CD1c-positive myeloid dendritic cell (primary cell): ENCODE measurements around the gene ZSCAN30.

ENCODE experiments used
- DNase-seq: peaks from one replicate; pipeline ENCODE4 v3.0.0-alpha.2; 2016; ENCODE audit errors: extremely low spot score

The ZSCAN30 gene

GRCh38 chr18:35282353-35282752 is 7.7 kb downstream of the ZSCAN30 start:
- DNase-seq, result no peak

- no peak for DNase-seq
Observed at GRCh38 chr18:35278969-35279368, 11.1 kb downstream of the ZSCAN30 start.

- DNase-seq, result no peak
Observed at GRCh38 chr18:35278085-35278484, 11.9 kb downstream of the ZSCAN30 start.

GRCh38 chr18:35277633-35278032 is 12.4 kb downstream of the ZSCAN30 start:
- no peak for DNase-seq

- DNase-seq, result no peak
Observed at GRCh38 chr18:35276267-35276666, 13.8 kb downstream of the ZSCAN30 start.

GRCh38 chr18:35271656-35272055 is 18.4 kb downstream of the ZSCAN30 start:
- DNase-seq, result no peak

- no peak for DNase-seq
Observed at GRCh38 chr18:35268821-35269220, 21.2 kb downstream of the ZSCAN30 start.

GRCh38 chr18:35267809-35268208 is 22.2 kb downstream of the ZSCAN30 start:
- no peak for DNase-seq

GRCh38 chr18:35267161-35267651 is 22.8 kb downstream of the ZSCAN30 start:
- DNase-seq, result peak; percentile 70

GRCh38 chr18:35264409-35264808 is 25.6 kb downstream of the ZSCAN30 start:
- no peak for DNase-seq

- no peak for DNase-seq
Observed at GRCh38 chr18:35256947-35257346, 33.1 kb downstream of the ZSCAN30 start.

- DNase-seq, result no peak
Observed at GRCh38 chr18:35253655-35254287, 36.3 kb downstream of the ZSCAN30 start.

- DNase-seq, result no peak
Observed at GRCh38 chr18:35252466-35252865, 37.6 kb downstream of the ZSCAN30 start.

GRCh38 chr18:35248429-35248828 is 41.6 kb downstream of the ZSCAN30 start:
- DNase-seq, result no peak

GRCh38 chr18:35247412-35248249 is 42.4 kb downstream of the ZSCAN30 start:
- DNase-seq, result peak; percentile 44

- no peak for DNase-seq
Observed at GRCh38 chr18:35246831-35247230, 43.2 kb downstream of the ZSCAN30 start.

- no peak for DNase-seq
Observed at GRCh38 chr18:35245719-35246317, 44.2 kb downstream of the ZSCAN30 start.

GRCh38 chr18:35244671-35245070 is 45.4 kb downstream of the ZSCAN30 start:
- no peak for DNase-seq

GRCh38 chr18:35242426-35242825 is 47.6 kb downstream of the ZSCAN30 start:
- no peak for DNase-seq

GRCh38 chr18:35241448-35241804 is 48.6 kb downstream of the ZSCAN30 start:
- no peak for DNase-seq

GRCh38 chr18:35240664-35241447 is 49.2 kb downstream of the ZSCAN30 start, which contains the start of gene ZNF397:
ZNF397 (plus strand) TSS chr18:35241034; CDS start chr18:35242471, 1,437 bp downstream.
- peak; percentile 98 for DNase-seq

GRCh38 chr18:35239314-35239713 is 50.7 kb downstream of the ZSCAN30 start:
- DNase-seq, result no peak
